NCI-H1092 (cell line): Measurements from ENCODE around the gene NAPG.
"Not testable (repeated sequence)": the region's sequence is repeated elsewhere in the genome, so short reads cannot be mapped to it uniquely, and the experiment has no call there.

Source experiments
- DNase-seq: peaks from one replicate; lab custom pipeline; 2025; lab: John Stamatoyannopoulos, UW

The NAPG gene

GRCh38 chr18:10546557-10547300, 20.9 kb downstream of the NAPG start:
- DNase-seq, result no peak

- DNase-seq, result no peak
Measured at GRCh38 chr18:10552226-10552625, 26.4 kb downstream of the NAPG start.

GRCh38 chr18:10556251-10556650, 30.4 kb downstream of the NAPG start:
- not testable (repeated sequence) for DNase-seq

GRCh38 chr18:10557085-10557677, 31.4 kb downstream of the NAPG start:
- DNase-seq, result no peak

GRCh38 chr18:10558243-10558966, 32.6 kb downstream of the NAPG start:
- DNase-seq, result no peak

GRCh38 chr18:10558967-10559298, 33.1 kb downstream of the NAPG start:
- no peak for DNase-seq

GRCh38 chr18:10559553-10560451, 34.0 kb downstream of the NAPG start:
- DNase-seq, result no peak

- peak; percentile 44 for DNase-seq
Measured at GRCh38 chr18:10560452-10561045, 34.7 kb downstream of the NAPG start.

- DNase-seq, result no peak
Measured at GRCh38 chr18:10562773-10563160, 36.9 kb downstream of the NAPG start.

- DNase-seq, result peak; percentile 70
Measured at GRCh38 chr18:10563886-10564285, 38.1 kb downstream of the NAPG start.

- no peak for DNase-seq
Measured at GRCh38 chr18:10564975-10565773, 39.3 kb downstream of the NAPG start.

- DNase-seq, result no peak
Measured at GRCh38 chr18:10565835-10566234, 40.0 kb downstream of the NAPG start.

GRCh38 chr18:10566390-10566789, 40.6 kb downstream of the NAPG start:
- DNase-seq, result no peak

- not testable (repeated sequence) for DNase-seq
Measured at GRCh38 chr18:10569941-10570340, 44.1 kb downstream of the NAPG start.

GRCh38 chr18:10570622-10571021, 44.8 kb downstream of the NAPG start:
- no peak for DNase-seq

- DNase-seq, result no peak
Measured at GRCh38 chr18:10571537-10571936, 45.7 kb downstream of the NAPG start.

- not testable (repeated sequence) for DNase-seq
Measured at GRCh38 chr18:10573261-10573660, 47.4 kb downstream of the NAPG start.

GRCh38 chr18:10574412-10574811, 48.6 kb downstream of the NAPG start:
- not testable (repeated sequence) for DNase-seq

- not testable (repeated sequence) for DNase-seq
Measured at GRCh38 chr18:10577842-10578572, 52.2 kb downstream of the NAPG start.

GRCh38 chr18:10578573-10578899, 52.7 kb downstream of the NAPG start:
- DNase-seq, result not testable (repeated sequence)
